Duodenal mucosa (tissue), 2 donors: ENCODE results near the gene MACROD1.
A peak's percentile ranks its signal among the peaks of the same experiment; 100 is the strongest.

Experiments used
- H3K27ac ChIP-seq: one replicate; pipeline ENCODE4 v1.7.0; 2013; ENCODE audit warnings: low read depth, low read length
- H3K27me3 ChIP-seq, 2 donors: one replicate each; pipeline ENCODE4 v1.7.0; 2013; ENCODE audit warnings: low read length in 2 of 2, control low read depth in 1 of 2; ENCODE audit not compliant: insufficient read depth in 2 of 2, control insufficient read depth in 1 of 2
- H3K36me3 ChIP-seq, 2 donors: one replicate each; pipeline ENCODE4 v1.7.0; 2013; ENCODE audit warnings: low read length in 2 of 2, control low read depth in 1 of 2; ENCODE audit not compliant: insufficient read depth in 2 of 2, control insufficient read depth in 1 of 2
- H3K4me1 ChIP-seq, 2 donors: one replicate each; pipeline ENCODE4 v1.7.0; 2013; ENCODE audit warnings: low read length in 2 of 2, control low read depth in 1 of 2; ENCODE audit not compliant: insufficient read depth in 2 of 2, control insufficient read depth in 1 of 2
- H3K4me3 ChIP-seq, 2 donors: one replicate each; pipeline ENCODE4 v1.7.0; 2013; ENCODE audit warnings: low read length in 2 of 2, low read depth in 1 of 2
- H3K9ac ChIP-seq, 2 donors: one replicate each; pipeline ENCODE4 v1.7.0; 2013; ENCODE audit warnings: low read length in 2 of 2, low read depth in 1 of 2
- H3K9me3 ChIP-seq, 2 donors: one replicate each; pipeline ENCODE4 v1.7.0; 2013; ENCODE audit warnings: low read length in 2 of 2, control low read depth in 1 of 2; ENCODE audit not compliant: control insufficient read depth in 1 of 2

The MACROD1 gene

GRCh38 chr11:64014356-64014755 lies 151.6 kb downstream of the MACROD1 start:
- Histone ChIP-seq H3K36me3 (no peaks in the 10 kb centered on the region), H3K4me3 (no peak overlapping the region), H3K27ac (no peak overlapping the region), H3K9ac (no peak overlapping the region), H3K4me1 (peaks cover 0 to 7% of the 10 kb centered on the region in 2 donors), H3K9me3 (peaks cover 3% of the 10 kb centered on the region in 2 donors), H3K27me3 (no peaks in the 10 kb centered on the region)

- no peaks in the 10 kb centered on the region for H3K36me3 ChIP-seq
- no peak overlapping the region for H3K27ac ChIP-seq
- no peaks in the 10 kb centered on the region for H3K27me3 ChIP-seq
- peaks cover 3% of the 10 kb centered on the region in 2 donors for H3K9me3 ChIP-seq
- H3K4me1 ChIP-seq: no peaks in the 10 kb centered on the region
- H3K4me3 ChIP-seq: no peak overlapping the region
- H3K9ac ChIP-seq: no peak overlapping the region
Measured at GRCh38 chr11:64013141-64013896, 152.6 kb downstream of the MACROD1 start.

GRCh38 chr11:64011371-64011770 lies 154.5 kb downstream of the MACROD1 start:
- no peak overlapping the region for H3K4me3 ChIP-seq
- H3K9ac ChIP-seq: no peak overlapping the region
- peaks cover under 1 to 3% of the 10 kb centered on the region in 2 donors for H3K27me3 ChIP-seq
- peaks cover 10% of the 10 kb centered on the region in 2 donors for H3K4me1 ChIP-seq
- H3K27ac ChIP-seq: no peak overlapping the region
- no peaks in the 10 kb centered on the region for H3K36me3 ChIP-seq
- peaks cover 3% of the 10 kb centered on the region in 2 donors for H3K9me3 ChIP-seq

GRCh38 chr11:64010783-64011182 lies 155.1 kb downstream of the MACROD1 start:
- peaks cover 3% of the 10 kb centered on the region in 2 donors for H3K9me3 ChIP-seq
- no peaks in the 10 kb centered on the region for H3K36me3 ChIP-seq
- no peak overlapping the region for H3K4me3 ChIP-seq
- no peak overlapping the region for H3K9ac ChIP-seq
- peaks cover 10% of the 10 kb centered on the region in 2 donors for H3K4me1 ChIP-seq
- H3K27ac ChIP-seq: no peak overlapping the region
- H3K27me3 ChIP-seq: peaks cover 4% of the 10 kb centered on the region in 2 donors

GRCh38 chr11:64009710-64010109 lies 156.2 kb downstream of the MACROD1 start:
- no peak overlapping the region for H3K27ac ChIP-seq
- peaks cover 10% of the 10 kb centered on the region in 2 donors for H3K4me1 ChIP-seq

GRCh38 chr11:64008914-64009633 lies 156.8 kb downstream of the MACROD1 start:
- no peak overlapping the region for H3K27ac ChIP-seq

More at GRCh38 chr11:64009710-64010109, 156.2 kb downstream of the MACROD1 start:
- H3K36me3 ChIP-seq: no peaks in the 10 kb centered on the region
- H3K27me3 ChIP-seq: peaks cover 4 to 7% of the 10 kb centered on the region in 2 donors
- H3K9ac ChIP-seq: no peak overlapping the region
- peaks cover 3% of the 10 kb centered on the region in 2 donors for H3K9me3 ChIP-seq
- no peak overlapping the region for H3K4me3 ChIP-seq

GRCh38 chr11:64008283-64008913 lies 157.5 kb downstream of the MACROD1 start:
- peaks cover 3% of the 10 kb centered on the region in 2 donors for H3K9me3 ChIP-seq
- peak overlapping the region in 1 of 2 donors; percentile 69 for H3K4me3 ChIP-seq
- H3K4me1 ChIP-seq: peaks cover 10% of the 10 kb centered on the region in 2 donors
- H3K36me3 ChIP-seq: no peaks in the 10 kb centered on the region
- peaks cover 4 to 7% of the 10 kb centered on the region in 2 donors for H3K27me3 ChIP-seq
- no peak overlapping the region for H3K9ac ChIP-seq
- no peak overlapping the region for H3K27ac ChIP-seq

More at GRCh38 chr11:64008914-64009633, 156.8 kb downstream of the MACROD1 start:
- peaks cover 3% of the 10 kb centered on the region in 2 donors for H3K9me3 ChIP-seq
- H3K36me3 ChIP-seq: no peaks in the 10 kb centered on the region
- H3K4me3 ChIP-seq: no peak overlapping the region
- H3K9ac ChIP-seq: no peak overlapping the region
- H3K27me3 ChIP-seq: peaks cover 4 to 7% of the 10 kb centered on the region in 2 donors
- peaks cover 10% of the 10 kb centered on the region in 2 donors for H3K4me1 ChIP-seq

GRCh38 chr11:64007629-64008282 lies 158.2 kb downstream of the MACROD1 start:
- H3K27me3 ChIP-seq: peaks cover 4 to 7% of the 10 kb centered on the region in 2 donors
- no peak overlapping the region for H3K27ac ChIP-seq
- H3K9ac ChIP-seq: peak overlapping the region; percentile 6 to 47

GRCh38 chr11:64007160-64007628 lies 158.7 kb downstream of the MACROD1 start:
- Histone ChIP-seq H3K27me3 (peaks cover 4 to 7% of the 10 kb centered on the region in 2 donors), H3K36me3 (no peaks in the 10 kb centered on the region), H3K9ac (peak overlapping the region in 1 of 2 donors; percentile 47), H3K4me1 (peaks cover 10% of the 10 kb centered on the region in 2 donors), H3K9me3 (peaks cover 3% of the 10 kb centered on the region in 2 donors), H3K4me3 (peak overlapping the region; percentile 47 to 69), H3K27ac (no peak overlapping the region)

More at GRCh38 chr11:64007629-64008282, 158.2 kb downstream of the MACROD1 start:
- Histone ChIP-seq H3K4me3 (peak overlapping the region; percentile 47 to 69), H3K9me3 (peaks cover 3% of the 10 kb centered on the region in 2 donors), H3K4me1 (peaks cover 10% of the 10 kb centered on the region in 2 donors), H3K36me3 (no peaks in the 10 kb centered on the region)
